B cell (primary cell): ENCODE data around the gene CORO2B.

ENCODE experiments used
- CTCF ChIP-seq: fragments of 200-600 bp; IDR thresholded peaks from one replicate; pipeline ENCODE4 v1.8.0; 2022; ENCODE audit warnings: antibody characterized with exemption, mild to moderate bottlenecking
- EZH2 ChIP-seq: IDR thresholded peaks from 2 replicates; pipeline ENCODE4 v1.6.1; 2012; ENCODE audit warnings: borderline replicate concordance, low read depth, mild to moderate bottlenecking, moderate library complexity, low read length; ENCODE audit not compliant: insufficient read depth, poor library complexity, severe bottlenecking

GRCh38 chr15:68639926-68640600 is 61.3 kb downstream of the CORO2B start:
- TF ChIP-seq CTCF (no peak), EZH2 (no peak)
